Measurements from ENCODE around the gene SMARCA4. TPM values are rescaled to one million over a fixed set of nuclear protein-coding genes. Genes with fewer than 3 reads are reported as not detected.

SMARCA4 gene
- total RNA-seq, 1 experiment from 2014 or later: 127 TPM

DNA sequence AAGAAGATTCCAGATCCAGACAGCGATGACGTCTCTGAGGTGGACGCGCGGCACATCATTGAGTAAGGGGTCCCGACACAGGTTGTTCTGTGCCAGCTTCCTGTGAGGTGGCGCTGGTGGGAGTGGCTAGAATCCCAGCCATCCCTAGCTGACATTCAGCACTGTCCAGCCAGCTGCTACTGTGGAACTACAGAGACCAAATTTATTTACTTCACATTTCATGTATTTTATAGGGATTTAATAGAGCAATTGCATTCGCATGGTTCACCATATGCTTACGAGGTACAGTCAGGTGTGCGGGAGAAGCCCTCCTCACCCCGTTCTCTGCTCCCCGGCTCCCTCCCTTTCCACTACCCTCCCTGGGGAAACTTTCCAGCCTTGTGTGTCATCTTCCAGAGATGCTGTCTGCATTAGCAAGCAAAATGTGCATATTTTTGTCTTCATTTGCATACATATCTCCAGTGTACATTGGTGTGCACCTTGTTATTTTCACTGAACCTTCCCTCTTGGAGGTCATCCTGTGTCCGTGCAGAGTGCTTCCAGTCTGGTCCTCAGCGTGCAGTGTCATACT lies 47.2 kb downstream of the SMARCA4 start:
- H3K27ac Mint-ChIP-seq (ENCODE audit: low read depth, unreplicated experiment): no peak overlapping the region
- no peaks in the 10 kb centered on the region for H3K4me1 Mint-ChIP-seq (ENCODE audit: insufficient read depth, unreplicated experiment)
- CTCF ChIA-PET: interaction anchor here (0.7 kb wide), 1 partner anchor 27 kb away, joined by 3 read pairs; no protein-coding TSS in a partner anchor
- peaks cover 90% of the 10 kb centered on the region for H3K36me3 Mint-ChIP-seq (ENCODE audit: insufficient read depth, unreplicated experiment)
- H3K27me3 Mint-ChIP-seq (ENCODE audit: insufficient read depth, unreplicated experiment): no peaks in the 10 kb centered on the region
- no peaks in the 10 kb centered on the region for H3K9me3 Mint-ChIP-seq (ENCODE audit: unreplicated experiment)
- H3K4me3 Mint-ChIP-seq (ENCODE audit: unreplicated experiment): no peak overlapping the region
- BruUV-seq (replicated peaks): no TSS peak
- intact Hi-C loops (cut with micrococcal nuclease): no loop called here
- POLR2A ChIA-PET: interaction anchor here (0.8 kb wide), 1 partner anchor 10 kb away, joined by 3 read pairs; no protein-coding TSS in a partner anchor
- no peak for DNase-seq (ENCODE audit: unreplicated experiment)
- TF ChIP-seq, protein P1, sequence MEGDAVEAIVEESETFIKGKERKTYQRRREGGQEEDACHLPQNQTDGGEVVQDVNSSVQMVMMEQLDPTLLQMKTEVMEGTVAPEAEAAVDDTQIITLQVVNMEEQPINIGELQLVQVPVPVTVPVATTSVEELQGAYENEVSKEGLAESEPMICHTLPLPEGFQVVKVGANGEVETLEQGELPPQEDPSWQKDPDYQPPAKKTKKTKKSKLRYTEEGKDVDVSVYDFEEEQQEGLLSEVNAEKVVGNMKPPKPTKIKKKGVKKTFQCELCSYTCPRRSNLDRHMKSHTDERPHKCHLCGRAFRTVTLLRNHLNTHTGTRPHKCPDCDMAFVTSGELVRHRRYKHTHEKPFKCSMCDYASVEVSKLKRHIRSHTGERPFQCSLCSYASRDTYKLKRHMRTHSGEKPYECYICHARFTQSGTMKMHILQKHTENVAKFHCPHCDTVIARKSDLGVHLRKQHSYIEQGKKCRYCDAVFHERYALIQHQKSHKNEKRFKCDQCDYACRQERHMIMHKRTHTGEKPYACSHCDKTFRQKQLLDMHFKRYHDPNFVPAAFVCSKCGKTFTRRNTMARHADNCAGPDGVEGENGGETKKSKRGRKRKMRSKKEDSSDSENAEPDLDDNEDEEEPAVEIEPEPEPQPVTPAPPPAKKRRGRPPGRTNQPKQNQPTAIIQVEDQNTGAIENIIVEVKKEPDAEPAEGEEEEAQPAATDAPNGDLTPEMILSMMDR (IDR thresholded peaks at IDR 0.05; ENCODE audit: unreplicated experiment): no peak

DNA sequence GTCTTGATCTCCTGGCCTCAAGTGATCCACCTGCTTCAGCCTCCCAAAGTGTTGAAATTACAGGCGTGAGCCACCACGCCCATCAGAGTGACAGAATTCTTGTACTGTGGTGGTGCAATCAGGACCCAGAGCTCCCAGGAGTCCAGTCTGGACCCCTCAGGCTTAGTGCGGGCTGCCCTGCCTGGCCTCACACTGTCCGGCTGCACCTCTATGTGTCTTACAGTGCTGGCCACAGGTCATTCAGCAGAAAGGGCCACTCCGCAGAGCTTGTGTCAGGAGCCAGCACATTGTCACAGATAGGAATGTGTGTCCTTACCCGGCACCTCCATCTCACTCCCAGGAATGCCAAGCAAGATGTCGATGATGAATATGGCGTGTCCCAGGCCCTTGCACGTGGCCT lies 49.2 kb downstream of the SMARCA4 start:
- no TSS peak for BruUV-seq (replicated peaks)
- Mint-ChIP-seq H3K27ac (ENCODE audit: low read depth, unreplicated experiment) (no peak overlapping the region), H3K4me1 (ENCODE audit: insufficient read depth, unreplicated experiment) (no peaks in the 10 kb centered on the region), H3K27me3 (ENCODE audit: insufficient read depth, unreplicated experiment) (no peaks in the 10 kb centered on the region), H3K9me3 (ENCODE audit: unreplicated experiment) (no peaks in the 10 kb centered on the region), H3K36me3 (ENCODE audit: insufficient read depth, unreplicated experiment) (peaks cover 90% of the 10 kb centered on the region), H3K4me3 (ENCODE audit: unreplicated experiment) (no peak overlapping the region)
- intact Hi-C loops (cut with micrococcal nuclease): no loop called here
- ChIA-PET POLR2A (no interaction called here), CTCF (no interaction called here)
- no peak for DNase-seq (ENCODE audit: unreplicated experiment)
- TF ChIP-seq, protein P1 (IDR thresholded peaks at IDR 0.05; ENCODE audit: unreplicated experiment): no peak

DNA sequence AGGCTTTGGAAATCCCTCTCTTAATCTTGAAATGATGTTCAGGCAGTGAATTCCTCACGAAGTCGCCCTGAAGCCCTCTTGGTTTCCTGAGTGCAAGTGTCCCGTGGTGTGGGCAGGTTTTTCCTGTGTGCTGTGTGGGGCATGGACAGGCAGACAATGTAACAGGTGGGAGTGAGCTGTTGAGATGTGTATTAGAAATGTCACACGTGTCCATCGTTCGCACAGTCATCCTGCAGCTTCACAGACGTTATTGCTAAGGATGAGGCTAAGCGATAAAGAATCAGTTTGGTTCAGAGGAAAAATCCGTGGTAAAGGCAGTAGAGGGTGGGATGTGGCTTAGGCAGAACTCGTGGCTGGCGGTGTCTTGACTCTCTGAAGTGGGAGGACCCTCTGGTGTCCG lies 51.7 kb downstream of the SMARCA4 start:
- no peak for DNase-seq (ENCODE audit: unreplicated experiment)
- BruUV-seq (replicated peaks): no TSS peak
- Mint-ChIP-seq H3K9me3 (ENCODE audit: unreplicated experiment) (no peaks in the 10 kb centered on the region), H3K27me3 (ENCODE audit: insufficient read depth, unreplicated experiment) (no peaks in the 10 kb centered on the region), H3K4me1 (ENCODE audit: insufficient read depth, unreplicated experiment) (no peaks in the 10 kb centered on the region), H3K36me3 (ENCODE audit: insufficient read depth, unreplicated experiment) (peaks cover 98% of the 10 kb centered on the region), H3K4me3 (ENCODE audit: unreplicated experiment) (no peak overlapping the region), H3K27ac (ENCODE audit: low read depth, unreplicated experiment) (no peak overlapping the region)
- TF ChIP-seq, protein P1 (IDR thresholded peaks at IDR 0.05; ENCODE audit: unreplicated experiment): no peak
- ChIA-PET CTCF (interaction anchor here (1.1 kb wide), 1 partner anchor 42 kb away, joined by 3 read pairs; no protein-coding TSS in a partner anchor), POLR2A (no interaction called here)
- intact Hi-C loops (cut with micrococcal nuclease): no loop called here

DNA sequence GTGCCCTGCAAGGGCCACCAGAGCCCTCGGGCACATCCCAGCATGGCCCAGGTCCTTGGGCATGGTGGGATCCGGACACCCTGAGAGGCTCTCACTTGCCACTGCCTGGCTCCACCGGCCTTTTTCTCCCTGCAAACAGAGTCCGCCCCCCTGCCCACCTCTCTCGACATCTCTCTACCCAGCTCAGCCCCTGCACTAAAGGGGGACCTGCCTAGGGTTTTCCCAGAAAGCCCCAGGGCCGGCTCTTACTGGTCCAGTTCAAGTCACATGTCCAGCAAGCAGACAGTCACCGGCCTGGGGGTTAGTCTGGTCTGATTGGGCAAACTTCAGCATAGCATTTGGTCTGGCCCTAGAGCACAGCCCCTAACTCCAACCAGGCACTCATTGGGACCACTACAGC lies 52.9 kb downstream of the SMARCA4 start:
- intact Hi-C loops (cut with micrococcal nuclease): no loop called here
- no peak for DNase-seq (ENCODE audit: unreplicated experiment)
- CTCF ChIA-PET: no interaction called here
- BruUV-seq (replicated peaks): no TSS peak
- H3K9me3 Mint-ChIP-seq (ENCODE audit: unreplicated experiment): no peaks in the 10 kb centered on the region
- H3K27ac Mint-ChIP-seq (ENCODE audit: low read depth, unreplicated experiment): no peak overlapping the region
- peaks cover 95% of the 10 kb centered on the region for H3K36me3 Mint-ChIP-seq (ENCODE audit: insufficient read depth, unreplicated experiment)
- H3K4me3 Mint-ChIP-seq (ENCODE audit: unreplicated experiment): no peak overlapping the region
- TF ChIP-seq, protein P1 (IDR thresholded peaks at IDR 0.05; ENCODE audit: unreplicated experiment): no peak
- no peaks in the 10 kb centered on the region for H3K4me1 Mint-ChIP-seq (ENCODE audit: insufficient read depth, unreplicated experiment)
- no peaks in the 10 kb centered on the region for H3K27me3 Mint-ChIP-seq (ENCODE audit: insufficient read depth, unreplicated experiment)
- POLR2A ChIA-PET: no interaction called here

Data from MCF 10A (cell line).